HG03457 (cell line): ENCODE data around the gene TSPYL2.
A peak's percentile ranks its signal among the peaks of the same experiment; 100 is the strongest.

Source experiments
- ATAC-seq: cut with Tn5 transposase; IDR thresholded peaks from one replicate; pipeline ENCODE4 v1.9.1; 2021; ENCODE audit warnings: moderate number of reproducible peaks; ENCODE audit not compliant: unreplicated experiment

Gene TSPYL2

DNA sequence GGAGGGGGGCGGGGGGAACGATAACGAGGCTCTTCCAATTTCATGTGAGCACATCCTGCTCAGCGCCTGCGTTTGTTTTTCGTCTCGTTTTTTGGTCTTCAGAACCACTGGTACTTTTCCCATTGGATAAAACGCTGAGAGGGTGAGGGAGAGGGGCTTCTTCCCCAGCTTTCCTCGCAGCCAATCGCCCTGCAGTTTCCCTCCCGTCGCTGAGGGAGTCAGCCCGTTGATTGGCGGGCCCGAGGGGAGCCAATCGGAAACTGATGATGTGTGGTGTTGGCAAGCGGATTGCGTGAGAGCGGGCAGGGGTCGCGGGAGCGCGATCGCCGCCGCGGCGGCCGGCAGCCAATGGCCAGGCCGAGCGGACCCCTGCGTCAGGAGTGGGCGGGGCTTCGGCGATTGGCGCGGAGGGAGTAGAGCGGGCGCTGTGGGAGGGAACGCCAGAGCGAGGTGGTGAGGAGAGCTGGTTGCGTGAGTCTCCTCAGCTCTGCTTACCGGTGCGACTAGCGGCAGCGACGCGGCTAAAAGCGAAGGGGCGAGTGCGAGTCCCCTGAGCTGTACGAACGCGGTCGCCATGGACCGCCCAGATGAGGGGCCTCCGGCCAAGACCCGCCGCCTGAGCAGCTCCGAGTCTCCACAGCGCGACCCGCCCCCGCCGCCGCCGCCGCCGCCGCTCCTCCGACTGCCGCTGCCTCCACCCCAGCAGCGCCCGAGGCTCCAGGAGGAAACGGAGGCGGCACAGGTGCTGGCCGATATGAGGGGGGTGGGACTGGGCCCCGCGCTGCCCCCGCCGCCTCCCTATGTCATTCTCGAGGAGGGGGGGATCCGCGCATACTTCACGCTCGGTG lies at the start of gene TSPYL2:
Gene TSPYL2, plus strand, starts transcription at position 443 of the 848 bp plus-strand sequence. Its CDS starts 132 bp downstream, at position 575.
- peak; percentile 86 for ATAC-seq

GRCh38 chrX:53036149-53036548 lies 46.0 kb upstream of the TSPYL2 start:
- no peak for ATAC-seq

DNA sequence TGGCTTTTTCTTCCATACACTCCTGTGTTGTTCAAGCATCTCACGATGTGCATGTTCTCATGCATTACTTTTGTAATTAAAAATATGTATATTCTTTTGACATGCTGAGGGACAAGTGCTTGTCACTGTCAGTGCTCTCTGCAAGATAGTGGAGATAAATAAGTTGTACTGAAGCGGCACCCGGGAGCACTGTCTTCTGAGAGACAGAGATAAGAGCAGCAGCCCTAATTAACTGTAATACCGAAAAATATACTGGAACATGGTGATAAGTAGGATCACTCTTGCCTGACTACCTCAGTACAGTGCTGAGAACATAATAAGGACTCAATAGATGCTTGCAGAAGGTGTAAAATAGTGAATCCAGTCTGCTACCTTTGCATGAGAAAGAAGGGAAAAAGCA lies 42.9 kb upstream of the TSPYL2 start:
- ATAC-seq = no peak

- no peak for ATAC-seq
Measured at GRCh38 chrX:53044995-53045394, 37.2 kb upstream of the TSPYL2 start.

DNA sequence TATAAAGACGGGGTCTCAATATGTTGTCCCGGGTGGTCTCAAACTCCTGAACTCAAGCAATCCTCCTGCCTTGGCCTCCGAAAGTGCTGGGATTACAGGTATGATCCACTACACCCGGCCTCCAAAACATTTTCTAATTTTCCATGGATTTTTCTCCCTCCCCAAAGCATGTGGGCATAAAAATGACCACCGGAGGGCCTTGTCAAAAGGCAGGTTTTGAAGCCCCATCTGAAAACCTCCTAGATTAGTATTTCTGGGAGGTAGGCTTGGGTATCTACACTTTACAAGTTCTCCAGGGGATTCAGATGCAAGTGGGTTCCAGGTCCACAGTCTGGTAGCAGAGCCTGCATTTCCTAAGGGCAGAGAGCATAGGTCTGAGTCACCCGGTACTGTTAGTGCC lies 34.9 kb upstream of the TSPYL2 start:
- no peak for ATAC-seq

GRCh38 chrX:53048169-53049126 lies 33.7 kb upstream of the TSPYL2 start, which contains the start of gene GPR173:
Gene GPR173 (plus strand): TSS chrX:53048789. CDS start chrX:53076622, 27,833 bp downstream.
- ATAC-seq = no peak

DNA sequence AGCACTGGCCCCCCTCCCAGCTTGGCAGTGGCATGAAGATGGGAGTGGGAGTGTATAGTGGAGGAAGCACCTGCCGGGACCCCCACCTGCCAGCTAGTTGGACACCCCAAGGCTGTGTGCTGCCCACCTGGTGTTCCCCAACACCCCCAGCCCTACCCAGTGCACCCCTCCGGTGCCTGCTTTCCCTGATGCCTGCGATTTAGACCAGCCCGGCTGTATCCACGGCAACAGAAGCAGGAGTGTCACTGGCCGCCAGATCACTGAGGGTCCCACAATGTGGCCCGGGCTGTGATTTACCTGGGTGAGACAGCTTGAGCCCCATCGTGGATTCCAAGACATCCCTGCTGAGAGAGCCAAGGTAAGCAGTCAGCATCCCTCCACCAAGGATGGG lies 33.0 kb upstream of the TSPYL2 start:
- ATAC-seq = no peak

DNA sequence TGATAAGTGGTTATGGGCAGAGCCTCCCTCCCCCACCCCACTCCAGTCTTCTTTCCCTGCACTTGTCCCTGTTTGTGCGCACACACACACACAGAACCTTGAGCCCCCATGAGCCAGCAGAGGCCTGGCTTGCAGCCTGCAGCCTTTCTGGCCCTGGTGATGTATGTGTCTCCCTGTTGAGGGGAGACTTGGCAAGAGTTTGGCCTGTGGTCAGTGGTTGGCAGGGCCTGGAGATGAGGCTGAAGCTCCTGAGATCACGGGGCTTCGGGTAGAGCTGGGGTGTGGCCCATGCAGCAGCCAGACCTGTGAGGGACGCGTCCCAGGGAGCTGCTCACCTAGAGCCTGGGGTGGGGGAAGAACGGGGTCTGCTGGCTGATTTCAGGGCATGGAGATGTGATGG lies 31.3 kb upstream of the TSPYL2 start:
- ATAC-seq = no peak

- no peak for ATAC-seq
Measured at GRCh38 chrX:53055244-53055849, 26.8 kb upstream of the TSPYL2 start.

GRCh38 chrX:53056292-53056691 lies 25.9 kb upstream of the TSPYL2 start:
- ATAC-seq = no peak

DNA sequence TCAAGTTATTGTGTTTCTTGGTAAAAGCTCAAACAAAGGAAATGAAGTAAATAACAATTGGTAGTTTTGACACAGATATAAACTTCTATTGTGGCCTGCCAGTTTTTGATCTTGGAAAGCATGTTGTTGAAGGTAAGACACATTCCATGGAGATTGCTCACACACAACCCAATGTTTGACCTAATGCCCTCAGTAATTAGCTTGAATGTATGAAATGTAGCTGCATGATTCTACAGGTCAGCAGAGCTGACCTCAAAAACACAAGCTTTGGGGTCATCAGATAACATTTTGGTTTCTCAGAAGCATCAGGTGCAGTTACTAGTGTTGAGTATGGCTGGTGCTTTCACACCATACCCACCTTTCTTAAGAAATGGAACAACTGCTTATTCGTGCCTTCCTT lies 17.1 kb upstream of the TSPYL2 start:
- ATAC-seq = no peak

DNA sequence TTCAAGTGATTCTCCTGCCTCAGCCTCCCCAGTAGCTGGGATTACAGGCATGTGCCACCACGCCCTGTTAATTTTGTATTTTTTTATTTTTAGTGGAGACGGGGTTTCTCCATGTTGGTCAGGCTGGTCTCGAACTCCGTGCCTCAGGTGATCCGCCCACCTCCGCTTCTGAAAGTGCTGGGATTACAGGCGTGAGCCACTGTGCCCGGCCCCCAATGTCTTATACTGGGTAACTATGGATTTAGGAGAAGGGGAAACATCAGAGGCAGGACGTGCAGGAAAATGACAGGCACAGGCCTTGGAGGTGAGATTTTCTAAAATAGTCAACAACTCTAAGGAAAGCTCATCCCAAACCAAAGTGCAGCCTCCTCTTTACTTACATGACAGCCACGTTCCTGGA lies 11.1 kb upstream of the TSPYL2 start:
- no peak for ATAC-seq

- no peak for ATAC-seq
Measured at GRCh38 chrX:53071604-53072417, 10.4 kb upstream of the TSPYL2 start.

GRCh38 chrX:53072418-53073114 lies 9.6 kb upstream of the TSPYL2 start:
- no peak for ATAC-seq

- ATAC-seq = no peak
Measured at GRCh38 chrX:53073115-53073586, 9.0 kb upstream of the TSPYL2 start.

GRCh38 chrX:53075011-53075410 lies 7.2 kb upstream of the TSPYL2 start:
- ATAC-seq = no peak

DNA sequence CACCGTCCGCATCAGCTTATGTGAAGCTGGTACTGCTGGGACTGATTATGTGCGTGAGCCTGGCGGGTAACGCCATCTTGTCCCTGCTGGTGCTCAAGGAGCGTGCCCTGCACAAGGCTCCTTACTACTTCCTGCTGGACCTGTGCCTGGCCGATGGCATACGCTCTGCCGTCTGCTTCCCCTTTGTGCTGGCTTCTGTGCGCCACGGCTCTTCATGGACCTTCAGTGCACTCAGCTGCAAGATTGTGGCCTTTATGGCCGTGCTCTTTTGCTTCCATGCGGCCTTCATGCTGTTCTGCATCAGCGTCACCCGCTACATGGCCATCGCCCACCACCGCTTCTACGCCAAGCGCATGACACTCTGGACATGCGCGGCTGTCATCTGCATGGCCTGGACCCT lies 5.5 kb upstream of the TSPYL2 start:
- no peak for ATAC-seq

- ATAC-seq = no peak
Measured at GRCh38 chrX:53077207-53078197, 4.7 kb upstream of the TSPYL2 start.
